Keratinocyte (primary cell): Measurements from ENCODE around the gene CLPSL1. TPM values are rescaled to one million over a fixed set of nuclear protein-coding genes. Genes with fewer than 3 reads are reported as not detected.

Experiments used
- DNase-seq: peaks from one replicate; pipeline ENCODE4 v3.0.0-alpha.2; 2011; ENCODE audit warnings: low read depth, missing footprints, low spot score
- FAIRE-seq: peaks from 2 replicates; lab custom pipeline; 2011; peaks lifted over from hg19 to GRCh38; lab: Jason Lieb, UNC
- H2AFZ ChIP-seq: 2 replicates; pipeline ENCODE4 v1.6.0; 2012; ENCODE audit warnings: low read length, control low read depth, inconsistent platforms; ENCODE audit not compliant: control insufficient read depth
- H3K27ac ChIP-seq: 2 replicates; pipeline ENCODE4 v1.5.1; 2011; ENCODE audit warnings: low read length; ENCODE audit not compliant: control insufficient read depth, insufficient read depth
- H3K27me3 ChIP-seq: 3 replicates; pipeline ENCODE4 v1.6.0; 2011; ENCODE audit warnings: low read length; ENCODE audit not compliant: control insufficient read depth, insufficient read depth; ENCODE audit errors: extremely low read depth
- H3K36me3 ChIP-seq, 2 experiments: 2 replicates in 1 of 2; 3 replicates in 1 of 2; pipeline ENCODE4 v1.5.1; 2011; ENCODE audit warnings: low read length in 2 of 2, mild to moderate bottlenecking in 1 of 2; ENCODE audit not compliant: control insufficient read depth in 2 of 2, insufficient read depth in 2 of 2; ENCODE audit errors: extremely low read depth in 1 of 2
- H3K4me1 ChIP-seq: 3 replicates; pipeline ENCODE4 v1.5.1; 2011; ENCODE audit warnings: low read length; ENCODE audit not compliant: control insufficient read depth, insufficient read depth; ENCODE audit errors: extremely low read depth
- H3K4me2 ChIP-seq: 3 replicates; pipeline ENCODE4 v1.6.0; 2011; ENCODE audit warnings: low read depth, low read length; ENCODE audit not compliant: control insufficient read depth, insufficient read depth; ENCODE audit errors: extremely low read depth
- H3K4me3 ChIP-seq, 3 experiments: fragments of 200-600 bp in 1 of 3; sonication (generic) in 1 of 3; 2 replicates in 2 of 3; 3 replicates in 1 of 3; pipeline ENCODE4 v1.5.1; 2011 to 2016; ENCODE audit warnings: low read length in 3 of 3, mild to moderate bottlenecking in 3 of 3, control low read depth in 2 of 3, inconsistent platforms in 1 of 3, low read depth in 1 of 3, mixed read lengths in 1 of 3, mixed run types in 1 of 3, moderate library complexity in 1 of 3; ENCODE audit not compliant: control insufficient read depth in 2 of 3, insufficient read depth in 2 of 3; ENCODE audit errors: extremely low read depth in 1 of 3
- H3K79me2 ChIP-seq: 2 replicates; pipeline ENCODE4 v1.6.0; 2012; ENCODE audit warnings: low read length; ENCODE audit not compliant: control insufficient read depth, insufficient read depth
- H3K9ac ChIP-seq: 3 replicates; pipeline ENCODE4 v1.6.0; 2011; ENCODE audit warnings: low read length; ENCODE audit not compliant: control insufficient read depth, insufficient read depth; ENCODE audit errors: extremely low read depth
- H3K9me1 ChIP-seq: 3 replicates; pipeline ENCODE4 v1.6.0; 2011; ENCODE audit warnings: low read length; ENCODE audit not compliant: control insufficient read depth, insufficient read depth; ENCODE audit errors: extremely low read depth
- H3K9me3 ChIP-seq: 2 replicates; pipeline ENCODE4 v1.5.1; 2012; ENCODE audit warnings: low read depth, low read length; ENCODE audit not compliant: control insufficient read depth
- H4K20me1 ChIP-seq: 3 replicates; pipeline ENCODE4 v1.6.0; 2011; ENCODE audit warnings: low read length; ENCODE audit not compliant: control insufficient read depth, insufficient read depth; ENCODE audit errors: extremely low read depth
- CTCF ChIP-seq, 3 experiments: IDR thresholded peaks in 1 of 3; conservative IDR thresholded peaks in 1 of 3; optimal IDR thresholded peaks in 1 of 3; 2 replicates in 2 of 3; 3 replicates in 1 of 3; pipeline versions ENCODE3 to v1.5.1; 2011; ENCODE audit warnings: low read length in 3 of 3, mild to moderate bottlenecking in 3 of 3, moderate library complexity in 2 of 3, control low read depth in 1 of 3, inconsistent platforms in 1 of 3; ENCODE audit not compliant: insufficient read depth in 2 of 3; ENCODE audit errors: extremely low read depth in 1 of 3
- EZH2 ChIP-seq: IDR thresholded peaks from one replicate; pipeline ENCODE4 v1.6.1; 2012; ENCODE audit warnings: inconsistent platforms, mild to moderate bottlenecking, low read length, moderate library complexity
- dilution Hi-C: fragments of 300-500 bp; cut with MboI; formaldehyde crosslinking; loops from one replicate; pipeline ENCODE4 v1.7.0; 2020; ENCODE audit warnings: low sequenced_read_pairs; ENCODE audit not compliant: extremely low pct_ligation_motif_present
- polyA plus RNA-seq, 5 experiments: library from polyadenylated mRNA; depleted of rRNA in 3 of 5; stranded (reverse) in 3 of 5; stranded (forward) in 1 of 5; unstranded in 1 of 5; fragments of >200 nt; gene quantifications; 1 replicate in 1 of 5; 2 replicates in 3 of 5; 3 replicates in 1 of 5; pipeline versions ENCODE4 v1.2.1 to v1.2.3, GENCODE V29; 2011 to 2012; ENCODE audit warnings: missing spikeins in 2 of 5, low read depth in 1 of 5, low replicate concordance in 1 of 5

The CLPSL1 gene
- polyA plus RNA-seq, 1 donor (not counting 4 experiments of a cell fraction or from before 2014, with no cell fraction given), result not detected

- dilution Hi-C loops, result no loop called here
- no peaks in the 10 kb centered on the region for H4K20me1 ChIP-seq
- H3K9me3 ChIP-seq, result no peaks in the 10 kb centered on the region
- H3K9ac ChIP-seq, result no peak overlapping the region
- FAIRE-seq (no peak), DNase-seq (no peak)
- H3K27me3 ChIP-seq, result no peaks in the 10 kb centered on the region
- no peak overlapping the region for H3K4me2 ChIP-seq
- no peak overlapping the region for H2AFZ ChIP-seq
- no peak overlapping the region for H3K4me3 ChIP-seq
- H3K9me1 ChIP-seq, result no peaks in the 10 kb centered on the region
- no peaks in the 10 kb centered on the region for H3K36me3 ChIP-seq
- no peak overlapping the region for H3K27ac ChIP-seq
- H3K4me1 ChIP-seq, result peaks cover 7% of the 10 kb centered on the region
- TF ChIP-seq CTCF (optimal IDR thresholded peaks at IDR 0.05 in 1 of 3, IDR thresholded peaks at IDR 0.05 in 1 of 3, conservative IDR thresholded peaks at IDR 0.05 in 1 of 3; ENCODE audit: extremely low read depth in 1 of 3, insufficient read depth in 2 of 3, low read length in 3 of 3) (no peak), EZH2 (no peak)
- no peaks in the 10 kb centered on the region for H3K79me2 ChIP-seq
Observed at GRCh38 chr6:35811699-35811995, 30.8 kb downstream of the CLPSL1 start.

- Histone ChIP-seq H2AFZ (no peak overlapping the region), H3K4me2 (no peak overlapping the region), H3K9me1 (no peaks in the 10 kb centered on the region), H3K27ac (no peak overlapping the region), H3K4me3 (no peak overlapping the region), H4K20me1 (no peaks in the 10 kb centered on the region), H3K79me2 (no peaks in the 10 kb centered on the region), H3K36me3 (no peaks in the 10 kb centered on the region), H3K9me3 (no peaks in the 10 kb centered on the region), H3K4me1 (no peaks in the 10 kb centered on the region), H3K9ac (no peak overlapping the region), H3K27me3 (no peaks in the 10 kb centered on the region)
- no peak for TF ChIP-seq CTCF (optimal IDR thresholded peaks at IDR 0.05 in 1 of 3, IDR thresholded peaks at IDR 0.05 in 1 of 3, conservative IDR thresholded peaks at IDR 0.05 in 1 of 3; ENCODE audit: extremely low read depth in 1 of 3, insufficient read depth in 2 of 3, low read length in 3 of 3)
- no peak for TF ChIP-seq EZH2
- DNase-seq (no peak), FAIRE-seq (no peak)
- dilution Hi-C loops, result no loop called here
Observed at GRCh38 chr6:35817515-35817914, 36.7 kb downstream of the CLPSL1 start.
